HTERT RPE-1 (cell line): ENCODE results near the gene NGDN.
"Not testable (repeated sequence)": the region's sequence is repeated elsewhere in the genome, so short reads cannot be mapped to it uniquely, and the experiment has no call there.

ENCODE experiments used
- in situ Hi-C: fragments of 300-500 bp; cut with MboI; formaldehyde crosslinking; loops from 4 replicates; pipeline ENCODE4 v1.14.3; 2020; ENCODE audit warnings: low sequenced_read_pairs

The NGDN gene, protein sequence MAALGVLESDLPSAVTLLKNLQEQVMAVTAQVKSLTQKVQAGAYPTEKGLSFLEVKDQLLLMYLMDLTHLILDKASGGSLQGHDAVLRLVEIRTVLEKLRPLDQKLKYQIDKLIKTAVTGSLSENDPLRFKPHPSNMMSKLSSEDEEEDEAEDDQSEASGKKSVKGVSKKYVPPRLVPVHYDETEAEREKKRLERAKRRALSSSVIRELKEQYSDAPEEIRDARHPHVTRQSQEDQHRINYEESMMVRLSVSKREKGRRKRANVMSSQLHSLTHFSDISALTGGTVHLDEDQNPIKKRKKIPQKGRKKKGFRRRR

DNA sequence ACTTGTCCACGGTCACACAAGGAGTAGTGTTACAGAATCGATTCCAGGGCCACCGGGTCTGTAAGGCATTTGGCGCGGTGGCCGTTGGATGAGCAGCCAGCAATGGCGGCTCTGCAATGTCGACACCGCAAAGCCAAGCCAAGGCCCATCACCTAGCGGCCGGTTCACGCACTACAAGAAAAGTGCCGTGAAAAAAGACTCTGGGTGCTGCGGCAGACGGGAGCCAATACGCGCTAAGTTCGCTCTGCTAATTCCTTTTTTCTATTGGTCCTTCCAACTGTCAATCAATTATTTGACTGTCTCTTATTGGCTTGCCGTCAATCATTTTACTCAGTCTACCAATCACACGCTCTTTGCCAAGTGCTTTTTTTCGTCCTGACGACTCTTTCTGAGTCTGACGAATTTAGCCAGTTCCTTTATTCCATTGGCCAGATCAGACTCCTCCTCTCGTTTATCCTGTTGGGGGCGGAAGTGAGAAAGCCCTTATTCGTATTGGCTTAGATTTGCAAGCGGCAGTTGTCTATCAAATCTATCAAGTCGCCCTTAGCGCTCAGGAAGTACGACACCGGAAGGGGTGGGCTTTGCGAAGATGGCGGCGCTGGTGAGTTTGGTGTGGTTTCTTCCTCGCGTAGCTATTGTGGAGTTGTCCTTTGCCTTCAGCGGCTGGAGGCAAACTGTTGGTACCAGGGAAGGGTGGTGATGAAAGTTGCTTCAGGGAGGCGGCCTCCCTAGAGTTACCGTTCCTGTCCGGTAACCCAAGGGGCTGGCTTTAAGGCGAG lies at the start of gene NGDN:
TSS of gene NGDN (plus strand) at position 577 of the 779 bp plus-strand sequence. CDS start at position 590, 13 bp downstream.
- in situ Hi-C loops: no loop called here

DNA sequence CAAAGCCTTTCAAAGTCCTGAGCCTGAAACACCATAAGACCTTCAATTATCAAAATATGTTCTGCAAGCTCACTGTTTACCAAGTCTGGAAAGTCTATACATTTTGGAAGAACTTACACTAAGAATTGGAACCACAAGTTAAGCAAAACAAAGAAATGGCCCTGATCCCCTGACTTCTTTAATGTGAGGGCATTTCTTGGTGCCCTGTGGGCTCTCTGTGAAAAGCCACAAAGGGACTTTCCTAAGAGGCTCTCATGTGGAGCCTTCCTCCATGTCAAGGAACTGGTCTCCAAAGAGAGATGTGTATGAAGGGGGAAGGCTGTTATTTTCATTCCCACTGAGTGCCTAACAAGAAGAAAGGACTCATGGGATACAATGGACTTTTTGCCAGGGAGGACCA lies 47.9 kb upstream of the NGDN start:
- in situ Hi-C loops: no loop called here

DNA sequence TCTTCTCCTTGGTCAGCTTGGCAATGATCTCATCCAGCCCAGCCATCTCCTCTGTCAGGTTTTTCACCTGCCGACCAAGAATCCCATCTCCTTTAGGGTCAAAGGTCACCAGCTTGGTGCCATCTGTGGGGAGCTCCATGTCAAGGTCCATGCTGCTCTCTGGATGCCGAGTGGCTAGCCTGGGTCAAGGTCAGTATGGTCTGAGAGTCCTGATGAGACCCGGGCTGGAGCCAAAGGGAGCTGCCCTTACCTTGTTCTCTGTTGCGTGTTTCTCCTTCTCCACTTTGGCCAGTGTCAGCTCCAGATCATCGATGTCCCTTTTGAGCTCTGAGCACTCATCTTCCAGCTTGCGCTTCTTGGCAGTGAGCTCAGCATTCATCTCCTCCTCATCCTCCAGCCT lies 45.8 kb upstream of the NGDN start:
- in situ Hi-C loops: no loop called here

DNA sequence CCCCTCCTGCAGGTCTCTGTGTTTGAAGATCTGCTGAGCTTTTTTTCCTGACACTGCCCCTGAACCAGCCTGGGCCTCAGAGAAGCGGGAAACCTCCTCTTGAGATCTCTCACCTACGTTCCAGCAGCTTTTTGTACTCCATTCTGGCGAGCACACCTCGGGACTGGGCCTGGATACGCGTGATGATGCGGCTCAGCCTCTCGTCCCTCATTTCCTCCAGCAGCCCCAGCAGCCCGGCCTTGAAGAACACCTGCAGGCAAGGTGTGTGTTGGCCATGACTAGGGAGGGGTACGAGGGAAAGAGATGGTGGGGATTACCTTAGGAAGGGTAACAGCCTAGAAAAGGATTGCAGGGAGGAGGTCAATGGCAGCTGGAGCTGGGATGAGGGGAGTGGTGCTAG lies 44.3 kb upstream of the NGDN start:
- in situ Hi-C loops: no loop called here

DNA sequence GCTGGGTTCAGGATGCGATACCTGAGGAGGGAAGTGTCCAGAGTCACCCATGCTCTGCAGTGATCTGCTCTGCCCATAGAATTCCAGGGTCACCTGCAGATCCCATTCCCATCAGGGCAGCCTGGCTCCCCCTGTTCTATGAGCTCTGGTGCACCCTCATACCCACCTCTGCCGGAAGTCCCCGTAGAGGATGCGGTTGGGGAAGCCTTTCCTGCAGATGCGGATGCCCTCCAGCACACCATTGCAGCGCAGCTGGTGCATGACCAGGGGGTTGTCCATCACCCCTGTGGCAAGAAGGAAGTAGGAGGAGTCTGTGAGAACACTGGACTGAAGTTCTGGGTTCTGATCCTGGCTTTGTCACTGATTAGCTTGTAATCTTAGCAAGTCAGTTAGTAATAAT lies 43.7 kb upstream of the NGDN start:
- in situ Hi-C loops: not testable (repeated sequence)

DNA sequence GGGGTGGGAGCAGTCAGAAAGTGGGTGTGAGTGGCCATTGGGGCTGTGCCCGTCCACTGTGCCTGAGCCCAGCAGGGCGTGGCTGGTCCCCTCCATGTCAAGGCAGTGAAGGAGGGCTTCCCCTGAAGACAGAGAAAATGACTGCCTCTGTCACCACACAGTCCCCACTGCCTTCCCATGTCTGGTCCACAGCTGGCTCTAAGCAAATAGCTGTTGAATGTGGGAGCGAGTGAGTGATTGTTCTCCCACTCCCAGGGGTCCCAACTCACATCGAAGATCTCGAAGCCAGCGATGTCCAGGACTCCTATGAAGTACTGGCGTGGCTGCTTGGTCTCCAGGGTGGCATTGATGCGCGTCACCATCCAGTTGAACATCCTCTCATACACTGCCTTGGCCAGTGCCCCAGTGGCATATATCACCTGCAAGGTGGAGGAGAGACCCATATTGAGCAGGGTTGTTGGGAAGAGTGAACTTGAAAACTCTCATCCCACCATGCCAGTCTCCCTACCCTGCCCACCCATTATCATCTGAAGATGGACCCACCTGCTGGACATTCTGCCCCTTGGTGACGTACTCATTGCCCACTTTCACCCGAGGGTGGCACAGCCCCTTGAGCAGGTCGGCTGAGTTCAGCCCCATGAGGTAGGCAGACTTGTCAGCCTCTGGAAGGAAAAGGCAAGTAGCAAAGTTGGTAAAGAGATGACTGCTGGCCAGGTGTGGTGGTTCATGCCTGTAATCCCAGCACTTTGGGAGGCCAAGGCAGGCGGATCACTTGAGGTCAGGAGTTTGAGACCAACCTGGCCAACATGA lies 40.6 kb upstream of the NGDN start:
- in situ Hi-C loops: no loop called here

DNA sequence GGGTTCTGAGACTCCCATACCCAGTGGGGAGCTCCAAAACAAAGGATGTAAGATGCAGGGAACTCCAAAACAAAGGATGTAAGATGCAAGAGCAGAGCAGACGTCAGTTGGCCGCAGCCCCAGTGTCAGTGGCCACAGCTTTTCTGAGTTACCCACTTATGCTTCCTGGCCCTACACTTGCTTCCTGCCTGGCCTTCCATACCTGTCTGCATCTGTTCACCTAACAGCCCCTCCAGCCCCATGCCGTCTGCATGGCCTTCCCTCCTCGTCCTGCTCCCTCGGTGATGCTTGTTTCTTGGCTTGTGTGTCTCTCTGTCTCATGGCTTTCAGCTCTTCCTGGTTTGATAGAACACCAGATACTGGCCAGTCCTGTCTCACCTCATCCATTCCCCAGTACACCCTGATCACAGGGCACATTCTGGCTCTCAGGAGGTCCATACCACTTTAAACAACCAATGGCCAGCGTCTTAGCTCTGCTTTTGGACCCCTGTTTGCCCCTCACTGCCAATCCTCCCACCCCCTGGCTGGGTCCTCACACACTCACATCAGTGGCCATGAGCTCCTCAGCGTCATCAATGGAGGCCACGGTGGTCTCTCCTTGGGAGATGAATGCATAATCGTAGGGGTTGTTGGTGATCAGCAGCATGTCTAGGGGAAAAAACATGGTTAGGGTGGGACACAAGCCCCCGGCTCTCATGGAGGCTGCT lies 39.3 kb upstream of the NGDN start:
- in situ Hi-C loops: no loop called here

DNA sequence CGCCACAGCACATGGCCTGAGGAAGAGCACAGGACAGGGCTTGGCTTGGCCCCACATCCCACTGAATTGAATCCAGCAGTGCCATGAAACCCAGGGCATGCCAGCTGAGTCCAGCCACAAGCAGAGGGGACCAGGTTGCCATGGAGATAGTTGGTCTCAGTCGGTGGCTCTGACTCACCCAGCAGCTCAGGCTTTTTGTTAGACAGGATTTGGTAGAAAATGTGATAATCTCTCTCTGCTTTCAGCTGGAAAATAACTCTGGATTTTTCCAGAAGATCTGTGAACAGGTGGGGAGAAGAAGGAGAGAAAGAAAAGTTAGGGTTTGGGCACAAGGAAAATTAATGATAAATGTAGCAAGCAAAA lies 38.8 kb upstream of the NGDN start:
- in situ Hi-C loops: no loop called here

DNA sequence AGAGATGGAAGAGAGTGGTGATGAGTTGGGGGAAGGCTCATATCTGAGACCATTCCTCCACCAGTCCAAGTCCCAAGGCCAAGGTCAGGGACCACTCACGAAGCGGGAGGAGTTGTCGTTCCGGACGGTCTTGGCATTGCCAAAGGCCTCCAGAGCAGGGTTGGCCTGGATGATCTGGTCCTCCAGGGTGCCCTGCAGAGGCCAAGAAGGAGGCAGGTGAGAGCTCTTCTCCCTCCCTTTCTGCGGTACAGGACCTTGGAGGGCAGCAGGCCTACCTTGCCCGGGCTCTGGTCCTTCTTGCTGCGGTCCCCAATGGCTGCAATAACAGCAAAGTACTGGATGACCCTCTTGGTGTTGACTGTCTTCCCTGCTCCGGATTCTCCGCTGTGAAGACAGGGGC lies 38.0 kb upstream of the NGDN start:
- in situ Hi-C loops: no loop called here

DNA sequence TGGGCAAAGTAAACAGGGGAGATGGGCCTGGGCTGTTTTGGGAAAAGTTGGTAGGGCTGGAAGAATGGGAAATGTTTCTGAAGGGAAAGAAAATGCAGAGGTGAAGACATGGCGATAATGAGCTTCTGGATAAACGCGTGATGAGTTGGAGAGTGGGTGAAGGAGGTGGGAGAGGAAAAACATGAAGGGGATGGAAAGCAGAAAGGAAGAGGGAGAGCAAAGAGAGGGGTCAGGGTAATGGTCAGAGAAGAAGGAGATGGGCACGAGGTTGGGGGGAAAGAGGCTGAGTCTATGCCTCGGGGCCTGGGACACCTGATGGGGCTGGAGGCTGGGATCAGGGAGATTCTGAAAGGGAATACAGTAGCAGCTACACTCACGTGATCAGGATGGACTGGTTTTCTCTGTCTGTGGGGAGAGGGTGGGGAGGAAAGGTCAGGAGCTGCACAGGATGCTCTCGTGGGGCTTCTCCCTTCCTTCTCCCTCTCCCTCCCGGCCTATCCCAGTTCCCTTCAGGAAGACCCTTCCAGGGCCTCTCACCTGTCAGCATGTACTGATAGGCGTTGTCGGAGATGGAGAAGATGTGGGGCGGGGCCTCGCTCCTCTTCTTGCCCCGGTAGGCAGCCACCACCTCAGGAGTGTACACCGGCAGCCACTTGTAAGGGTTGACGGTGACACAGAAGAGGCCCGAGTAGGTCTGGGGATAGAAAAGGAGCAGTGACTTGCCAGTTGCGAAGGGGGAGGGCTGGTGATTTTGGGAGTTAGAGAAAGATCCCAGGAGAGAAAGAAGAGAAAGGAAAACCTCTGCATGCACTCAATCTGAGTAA lies 37.2 kb upstream of the NGDN start:
- in situ Hi-C loops: no loop called here

DNA sequence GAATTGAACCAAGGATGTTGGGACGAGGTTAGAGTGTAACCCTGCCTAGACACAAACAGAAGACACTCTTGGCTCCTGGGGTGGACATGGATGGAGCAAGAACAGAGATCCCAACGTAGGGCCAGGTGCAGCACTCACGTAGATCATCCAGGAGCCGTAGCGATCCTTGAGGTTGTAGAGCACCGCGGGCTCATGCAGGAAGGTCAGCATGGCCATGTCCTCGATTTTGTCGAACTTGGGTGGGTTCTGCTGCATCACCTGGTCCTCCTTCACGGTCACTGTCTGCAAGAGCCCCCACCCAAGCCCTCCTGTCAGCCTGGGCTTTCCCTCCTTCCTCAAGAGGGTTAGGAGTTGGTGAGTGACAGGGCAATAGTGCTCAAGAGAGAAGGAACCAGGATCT lies 36.6 kb upstream of the NGDN start:
- in situ Hi-C loops: no loop called here

DNA sequence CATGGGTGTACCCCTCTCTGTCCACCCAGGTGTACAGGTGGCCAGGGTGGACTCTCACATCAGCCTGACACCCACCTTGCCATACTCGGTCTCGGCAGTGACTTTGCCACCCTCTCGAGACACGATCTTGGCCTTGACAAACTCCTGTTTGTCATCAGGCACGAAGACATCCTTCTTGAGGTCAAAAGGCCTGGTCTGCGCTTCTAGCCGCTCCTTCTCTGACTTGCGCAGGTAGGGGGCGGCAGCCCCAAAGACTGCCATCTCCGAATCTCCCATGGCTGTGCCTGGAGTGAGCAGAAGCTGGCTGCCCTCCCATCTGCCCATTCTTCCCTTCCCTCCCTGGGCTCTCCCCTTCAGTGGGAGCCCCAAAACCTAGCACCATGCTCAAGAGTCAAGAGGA lies 36.0 kb upstream of the NGDN start:
- in situ Hi-C loops: no loop called here

DNA sequence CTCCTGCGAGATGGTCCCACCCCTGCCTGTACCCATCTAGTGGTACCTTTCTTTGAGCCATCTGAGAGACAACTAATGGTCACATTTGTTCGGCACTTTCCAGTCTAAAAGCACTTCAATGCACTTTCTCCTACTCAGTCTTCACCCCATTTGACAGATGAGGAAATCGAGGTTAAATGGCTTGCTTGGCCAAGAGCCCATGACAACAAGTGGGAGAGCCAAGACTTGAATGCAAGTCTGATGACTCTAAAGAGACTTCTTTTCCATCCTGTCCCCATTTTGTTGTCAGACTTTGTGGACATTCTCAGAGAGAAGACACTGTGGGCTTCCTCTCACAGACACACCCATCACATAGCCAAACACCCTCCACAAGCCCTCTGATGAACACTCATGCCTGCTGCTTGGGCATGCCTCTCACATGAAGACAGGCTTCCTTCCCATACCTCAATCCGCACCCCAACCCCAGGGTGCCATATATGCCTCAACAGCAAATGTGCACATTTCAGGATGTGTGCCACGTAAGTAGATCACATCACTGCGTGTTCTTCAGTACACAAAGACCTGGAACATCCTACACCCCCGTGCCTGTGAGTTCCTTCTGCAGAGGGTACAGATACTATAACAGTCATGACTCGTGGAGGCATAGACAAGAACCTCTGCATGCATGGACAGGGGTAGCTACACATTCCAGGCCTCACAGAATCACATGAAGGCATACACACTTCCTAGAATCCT lies 34.8 kb upstream of the NGDN start:
- in situ Hi-C loops: no loop called here

DNA sequence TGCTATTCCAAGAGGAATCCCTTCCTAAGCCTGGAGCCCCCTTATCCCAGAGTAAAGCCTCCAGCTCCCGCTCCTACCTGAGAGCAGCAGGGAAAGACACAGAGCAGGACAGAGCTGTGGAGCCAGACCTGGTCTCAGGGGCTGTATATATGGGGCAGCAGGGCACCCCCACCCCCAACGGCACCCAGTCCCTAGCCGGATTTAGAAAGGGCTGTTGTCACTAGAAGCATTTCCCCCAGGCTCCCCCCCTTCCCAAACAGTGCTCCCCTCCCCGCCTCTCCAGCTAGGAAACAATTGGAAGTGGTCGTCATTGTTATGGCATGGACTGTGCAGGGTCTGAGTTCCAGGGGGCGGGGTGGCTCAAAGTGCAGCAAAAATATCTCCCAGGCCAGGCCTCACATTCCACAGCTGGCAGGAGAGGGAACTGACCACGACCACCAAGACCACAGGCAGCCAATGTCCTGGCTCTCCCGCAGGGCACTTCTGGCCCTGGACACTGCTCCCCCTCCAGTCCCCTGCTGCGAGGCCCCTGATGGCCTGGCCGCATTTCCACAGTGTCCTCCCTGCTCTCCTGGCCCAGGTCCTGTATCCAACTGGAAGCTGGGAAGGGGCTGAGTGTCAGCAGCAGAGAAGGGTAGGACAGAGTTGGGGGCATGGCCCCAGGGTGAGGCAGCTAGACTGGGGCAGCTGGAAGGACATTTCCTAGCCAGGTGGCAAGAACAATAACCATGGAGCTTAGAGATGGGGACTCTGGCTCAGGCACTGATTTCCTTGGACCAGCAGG lies 33.8 kb upstream of the NGDN start, which contains the start of gene MYH7:
TSS of gene MYH7 (minus strand) at position 118 of the 784 bp plus-strand sequence. CDS start 1,928 bp downstream, outside the sequence.
- in situ Hi-C loops: no loop called here

DNA sequence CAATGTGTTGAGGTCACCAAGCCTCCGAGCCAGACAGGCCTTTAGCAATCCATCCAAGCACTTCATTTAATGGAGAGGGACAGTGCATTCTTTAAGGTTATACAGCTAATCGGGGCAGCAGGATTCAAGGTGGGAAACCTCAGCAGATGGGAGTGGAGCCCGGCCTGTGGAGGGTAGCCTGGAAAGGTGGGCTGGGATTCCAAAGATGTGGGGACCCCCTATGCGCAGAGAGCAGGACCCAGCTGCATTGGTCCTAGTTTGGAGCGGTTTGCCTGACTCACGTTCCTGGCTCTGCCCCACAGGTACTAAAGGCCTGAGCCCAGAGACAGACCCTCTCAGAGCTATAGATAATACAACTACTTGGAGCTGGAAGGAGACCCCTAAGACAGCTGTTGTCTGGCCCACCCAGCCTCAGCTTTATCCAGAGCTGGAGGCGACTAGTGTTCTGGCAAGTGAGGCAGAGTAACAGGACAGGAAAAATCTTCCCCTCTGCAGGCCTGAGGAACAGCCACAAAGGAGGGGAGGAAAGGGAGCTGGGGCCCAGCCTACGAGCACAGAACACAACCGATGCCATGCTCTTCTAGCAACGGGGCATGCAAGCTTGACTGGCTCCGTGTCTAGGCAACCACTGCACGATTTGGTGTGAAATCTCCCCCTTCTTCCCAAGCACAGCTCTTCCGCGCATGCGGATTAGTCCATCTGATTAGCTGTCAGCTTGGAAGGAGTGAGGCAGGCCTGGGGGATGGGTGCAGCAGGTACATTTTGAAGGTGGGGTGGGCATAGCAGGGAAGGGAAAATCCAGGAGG lies 33.0 kb upstream of the NGDN start:
- in situ Hi-C loops: no loop called here

DNA sequence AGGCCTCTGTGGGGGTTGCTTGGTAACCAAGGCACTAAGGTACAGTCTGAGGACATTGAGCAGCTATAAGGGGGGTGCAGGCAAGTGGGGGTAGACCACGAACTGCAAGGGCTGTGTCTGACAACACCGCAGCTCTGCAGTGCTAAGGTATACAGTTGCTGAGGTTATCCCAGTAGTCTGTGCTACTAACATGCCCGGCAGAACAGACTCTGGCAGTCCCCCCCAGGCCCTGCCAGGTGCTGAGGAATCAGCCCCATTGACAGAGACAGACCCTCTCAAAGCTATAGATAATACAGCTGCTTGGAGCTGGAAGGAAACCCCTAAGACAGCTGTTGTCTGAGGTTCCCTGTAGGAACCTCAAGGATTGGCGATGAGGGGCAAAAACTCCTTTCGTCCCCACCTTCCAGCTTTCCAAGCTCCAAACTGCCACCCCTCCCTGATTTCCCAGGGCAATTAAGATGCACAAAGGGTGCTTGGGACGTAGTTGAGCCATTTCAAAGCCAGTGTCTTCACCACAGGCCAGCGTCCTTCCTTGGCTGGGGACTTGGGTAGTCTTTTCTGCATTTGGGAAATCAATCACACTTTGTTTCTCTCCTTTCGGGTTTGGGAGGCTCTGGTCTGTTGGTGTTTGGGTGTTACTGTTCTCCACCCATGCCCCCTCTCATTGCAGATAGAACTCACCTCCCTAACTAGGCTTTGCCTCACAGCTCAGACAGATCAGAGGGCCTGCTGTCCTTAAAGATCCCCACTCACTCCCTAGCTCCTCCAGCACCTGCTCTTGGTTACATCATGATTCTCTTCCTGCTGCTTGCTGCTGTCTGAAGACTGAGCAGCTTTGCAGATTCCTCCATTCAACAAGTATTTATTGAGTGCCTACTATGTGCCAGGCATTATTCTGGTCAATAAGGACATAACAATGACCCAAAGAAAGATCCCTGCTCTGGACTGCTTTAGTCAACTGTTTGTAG lies 32.1 kb upstream of the NGDN start:
- in situ Hi-C loops: no loop called here
